Keratinocyte (primary cell): Measurements from ENCODE around the gene KIFAP3. TPM values are rescaled to one million over a fixed set of nuclear protein-coding genes. Genes with fewer than 3 reads are reported as not detected.
"Not testable (repeated sequence)": the region's sequence is repeated elsewhere in the genome, so short reads cannot be mapped to it uniquely, and the experiment has no call there.

Experiments used
- DNase-seq: peaks from one replicate; pipeline ENCODE4 v3.0.0-alpha.2; 2011; ENCODE audit warnings: low read depth, missing footprints, low spot score
- FAIRE-seq: peaks from 2 replicates; lab custom pipeline; 2011; peaks lifted over from hg19 to GRCh38; lab: Jason Lieb, UNC
- H2AFZ ChIP-seq: 2 replicates; pipeline ENCODE4 v1.6.0; 2012; ENCODE audit warnings: low read length, control low read depth, inconsistent platforms; ENCODE audit not compliant: control insufficient read depth
- H3K27ac ChIP-seq: 2 replicates; pipeline ENCODE4 v1.5.1; 2011; ENCODE audit warnings: low read length; ENCODE audit not compliant: control insufficient read depth, insufficient read depth
- H3K27me3 ChIP-seq: 3 replicates; pipeline ENCODE4 v1.6.0; 2011; ENCODE audit warnings: low read length; ENCODE audit not compliant: control insufficient read depth, insufficient read depth; ENCODE audit errors: extremely low read depth
- H3K36me3 ChIP-seq, 2 experiments: 2 replicates in 1 of 2; 3 replicates in 1 of 2; pipeline ENCODE4 v1.5.1; 2011; ENCODE audit warnings: low read length in 2 of 2, mild to moderate bottlenecking in 1 of 2; ENCODE audit not compliant: control insufficient read depth in 2 of 2, insufficient read depth in 2 of 2; ENCODE audit errors: extremely low read depth in 1 of 2
- H3K4me1 ChIP-seq: 3 replicates; pipeline ENCODE4 v1.5.1; 2011; ENCODE audit warnings: low read length; ENCODE audit not compliant: control insufficient read depth, insufficient read depth; ENCODE audit errors: extremely low read depth
- H3K4me2 ChIP-seq: 3 replicates; pipeline ENCODE4 v1.6.0; 2011; ENCODE audit warnings: low read depth, low read length; ENCODE audit not compliant: control insufficient read depth, insufficient read depth; ENCODE audit errors: extremely low read depth
- H3K4me3 ChIP-seq, 3 experiments: fragments of 200-600 bp in 1 of 3; sonication (generic) in 1 of 3; 2 replicates in 2 of 3; 3 replicates in 1 of 3; pipeline ENCODE4 v1.5.1; 2011 to 2016; ENCODE audit warnings: low read length in 3 of 3, mild to moderate bottlenecking in 3 of 3, control low read depth in 2 of 3, inconsistent platforms in 1 of 3, low read depth in 1 of 3, mixed read lengths in 1 of 3, mixed run types in 1 of 3, moderate library complexity in 1 of 3; ENCODE audit not compliant: control insufficient read depth in 2 of 3, insufficient read depth in 2 of 3; ENCODE audit errors: extremely low read depth in 1 of 3
- H3K79me2 ChIP-seq: 2 replicates; pipeline ENCODE4 v1.6.0; 2012; ENCODE audit warnings: low read length; ENCODE audit not compliant: control insufficient read depth, insufficient read depth
- H3K9ac ChIP-seq: 3 replicates; pipeline ENCODE4 v1.6.0; 2011; ENCODE audit warnings: low read length; ENCODE audit not compliant: control insufficient read depth, insufficient read depth; ENCODE audit errors: extremely low read depth
- H3K9me1 ChIP-seq: 3 replicates; pipeline ENCODE4 v1.6.0; 2011; ENCODE audit warnings: low read length; ENCODE audit not compliant: control insufficient read depth, insufficient read depth; ENCODE audit errors: extremely low read depth
- H3K9me3 ChIP-seq: 2 replicates; pipeline ENCODE4 v1.5.1; 2012; ENCODE audit warnings: low read depth, low read length; ENCODE audit not compliant: control insufficient read depth
- H4K20me1 ChIP-seq: 3 replicates; pipeline ENCODE4 v1.6.0; 2011; ENCODE audit warnings: low read length; ENCODE audit not compliant: control insufficient read depth, insufficient read depth; ENCODE audit errors: extremely low read depth
- CTCF ChIP-seq, 3 experiments: IDR thresholded peaks in 1 of 3; conservative IDR thresholded peaks in 1 of 3; optimal IDR thresholded peaks in 1 of 3; 2 replicates in 2 of 3; 3 replicates in 1 of 3; pipeline versions ENCODE3 to v1.5.1; 2011; ENCODE audit warnings: low read length in 3 of 3, mild to moderate bottlenecking in 3 of 3, moderate library complexity in 2 of 3, control low read depth in 1 of 3, inconsistent platforms in 1 of 3; ENCODE audit not compliant: insufficient read depth in 2 of 3; ENCODE audit errors: extremely low read depth in 1 of 3
- EZH2 ChIP-seq: IDR thresholded peaks from one replicate; pipeline ENCODE4 v1.6.1; 2012; ENCODE audit warnings: inconsistent platforms, mild to moderate bottlenecking, low read length, moderate library complexity
- dilution Hi-C: fragments of 300-500 bp; cut with MboI; formaldehyde crosslinking; loops from one replicate; pipeline ENCODE4 v1.7.0; 2020; ENCODE audit warnings: low sequenced_read_pairs; ENCODE audit not compliant: extremely low pct_ligation_motif_present
- polyA plus RNA-seq, 5 experiments: library from polyadenylated mRNA; depleted of rRNA in 3 of 5; stranded (reverse) in 3 of 5; stranded (forward) in 1 of 5; unstranded in 1 of 5; fragments of >200 nt; gene quantifications; 1 replicate in 1 of 5; 2 replicates in 3 of 5; 3 replicates in 1 of 5; pipeline versions ENCODE4 v1.2.1 to v1.2.3, GENCODE V29; 2011 to 2012; ENCODE audit warnings: missing spikeins in 2 of 5, low read depth in 1 of 5, low replicate concordance in 1 of 5

KIFAP3 gene
- polyA plus RNA-seq, 1 donor (not counting 4 experiments of a cell fraction or from before 2014, with no cell fraction given): 25.2 TPM

- H4K20me1 ChIP-seq, H3K27me3 ChIP-seq, DNase-seq, H3K4me2 ChIP-seq, H3K9ac ChIP-seq, H2AFZ ChIP-seq, H3K27ac ChIP-seq, H3K79me2 ChIP-seq, H3K36me3 ChIP-seq, FAIRE-seq, H3K4me3 ChIP-seq, H3K9me3 ChIP-seq, H3K9me1 ChIP-seq, dilution Hi-C loops: not testable (repeated sequence)
- peaks cover 24% of the 10 kb centered on the region for H3K4me1 ChIP-seq
Observed at GRCh38 chr1:170060015-170060520, 14.4 kb downstream of the KIFAP3 start.

GRCh38 chr1:170049176-170049800, 25.2 kb downstream of the KIFAP3 start:
- Histone ChIP-seq H3K27ac (no peak overlapping the region), H2AFZ (no peak overlapping the region), H3K27me3 (no peaks in the 10 kb centered on the region), H3K4me1 (no peaks in the 10 kb centered on the region), H4K20me1 (no peaks in the 10 kb centered on the region), H3K9me1 (no peaks in the 10 kb centered on the region), H3K4me2 (no peak overlapping the region), H3K9ac (no peak overlapping the region), H3K9me3 (no peaks in the 10 kb centered on the region), H3K4me3 (no peak overlapping the region), H3K79me2 (no peaks in the 10 kb centered on the region), H3K36me3 (no peaks in the 10 kb centered on the region)
- no peak for TF ChIP-seq EZH2
- no peak for TF ChIP-seq CTCF (optimal IDR thresholded peaks at IDR 0.05 in 1 of 3, IDR thresholded peaks at IDR 0.05 in 1 of 3, conservative IDR thresholded peaks at IDR 0.05 in 1 of 3; ENCODE audit: extremely low read depth in 1 of 3, insufficient read depth in 2 of 3, low read length in 3 of 3)
- no peak for DNase-seq
- no peak for FAIRE-seq
- dilution Hi-C loops: no loop called here

GRCh38 chr1:170048515-170048914, 26.0 kb downstream of the KIFAP3 start:
- no peaks in the 10 kb centered on the region for H3K4me1 ChIP-seq
- no peaks in the 10 kb centered on the region for H3K36me3 ChIP-seq
- no peak overlapping the region for H3K9ac ChIP-seq
- no peak overlapping the region for H3K27ac ChIP-seq
- no peak overlapping the region for H3K4me3 ChIP-seq
- no peaks in the 10 kb centered on the region for H3K27me3 ChIP-seq
- no peak overlapping the region for H3K4me2 ChIP-seq
- H3K79me2 ChIP-seq: no peaks in the 10 kb centered on the region
- dilution Hi-C loops: no loop called here
- H2AFZ ChIP-seq: no peak overlapping the region
- TF ChIP-seq CTCF (optimal IDR thresholded peaks at IDR 0.05 in 1 of 3, IDR thresholded peaks at IDR 0.05 in 1 of 3, conservative IDR thresholded peaks at IDR 0.05 in 1 of 3; ENCODE audit: extremely low read depth in 1 of 3, insufficient read depth in 2 of 3, low read length in 3 of 3) (no peak), EZH2 (no peak)
- H3K9me3 ChIP-seq: no peaks in the 10 kb centered on the region
- no peak for FAIRE-seq
- no peaks in the 10 kb centered on the region for H3K9me1 ChIP-seq
- H4K20me1 ChIP-seq: no peaks in the 10 kb centered on the region
- no peak for DNase-seq
